ENCODE results near the gene SEC14L1.

DNA sequence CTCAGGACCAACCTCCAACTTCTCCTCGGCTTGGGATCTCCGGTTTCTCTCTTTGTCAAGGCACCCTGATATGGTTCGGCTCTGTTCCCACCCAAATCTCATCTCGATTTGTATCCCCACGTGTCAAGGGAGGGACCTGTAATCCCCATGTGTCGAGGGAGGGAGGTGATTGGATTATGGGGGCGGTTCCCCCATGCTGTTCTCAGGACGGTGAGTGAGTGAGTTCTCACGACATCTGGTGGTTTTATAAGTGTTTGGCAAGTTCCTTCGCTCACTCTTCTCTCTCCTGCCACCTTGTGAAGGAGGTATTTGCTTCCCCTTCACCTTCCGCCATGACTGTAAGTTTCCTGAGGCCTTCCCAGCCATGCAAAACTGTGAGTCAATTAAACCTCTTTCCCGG, 117.9 kb downstream of the SEC14L1 start:
- TF ChIP-seq, protein P1, sequence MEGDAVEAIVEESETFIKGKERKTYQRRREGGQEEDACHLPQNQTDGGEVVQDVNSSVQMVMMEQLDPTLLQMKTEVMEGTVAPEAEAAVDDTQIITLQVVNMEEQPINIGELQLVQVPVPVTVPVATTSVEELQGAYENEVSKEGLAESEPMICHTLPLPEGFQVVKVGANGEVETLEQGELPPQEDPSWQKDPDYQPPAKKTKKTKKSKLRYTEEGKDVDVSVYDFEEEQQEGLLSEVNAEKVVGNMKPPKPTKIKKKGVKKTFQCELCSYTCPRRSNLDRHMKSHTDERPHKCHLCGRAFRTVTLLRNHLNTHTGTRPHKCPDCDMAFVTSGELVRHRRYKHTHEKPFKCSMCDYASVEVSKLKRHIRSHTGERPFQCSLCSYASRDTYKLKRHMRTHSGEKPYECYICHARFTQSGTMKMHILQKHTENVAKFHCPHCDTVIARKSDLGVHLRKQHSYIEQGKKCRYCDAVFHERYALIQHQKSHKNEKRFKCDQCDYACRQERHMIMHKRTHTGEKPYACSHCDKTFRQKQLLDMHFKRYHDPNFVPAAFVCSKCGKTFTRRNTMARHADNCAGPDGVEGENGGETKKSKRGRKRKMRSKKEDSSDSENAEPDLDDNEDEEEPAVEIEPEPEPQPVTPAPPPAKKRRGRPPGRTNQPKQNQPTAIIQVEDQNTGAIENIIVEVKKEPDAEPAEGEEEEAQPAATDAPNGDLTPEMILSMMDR (IDR thresholded peaks at IDR 0.05; ENCODE audit: control extremely low read depth in 1 of 3, insufficient read depth in 1 of 3, low read depth in 1 of 3, low read length in 3 of 3), result no peak
- TF ChIP-seq RBBP5 (IDR thresholded peaks at IDR 0.05; ENCODE audit: borderline replicate concordance, low read depth, low read length), result no peak
- no peak for TF ChIP-seq JUN (IDR thresholded peaks at IDR 0.05; ENCODE audit: low read depth, low read length)
- no peak for TF ChIP-seq CHD1 (IDR thresholded peaks at IDR 0.05; ENCODE audit: low read depth, low read length)
- TF ChIP-seq ZNF274 (IDR thresholded peaks at IDR 0.05; ENCODE audit: borderline replicate concordance, extremely low read depth, low read length), result no peak
- TF ChIP-seq EP300 (IDR thresholded peaks at IDR 0.05; ENCODE audit: borderline replicate concordance in 1 of 2, low read depth in 2 of 2, low read length in 2 of 2), result no peak
- TF ChIP-seq SIN3A (conservative IDR thresholded peaks at IDR 0.05 in 1 of 2, IDR thresholded peaks at IDR 0.05 in 1 of 2; ENCODE audit: low read depth in 1 of 2, low read length in 2 of 2), result no peak
- no peak for TF ChIP-seq POLR2AphosphoS5 (IDR thresholded peaks at IDR 0.05; ENCODE audit: low read depth, low read length)
- no peak for TF ChIP-seq EZH2 (IDR thresholded peaks at IDR 0.05; ENCODE audit: low read depth, low read length, severe bottlenecking)
- TF ChIP-seq SP1 (IDR thresholded peaks at IDR 0.05; ENCODE audit: low read depth, low read length), result no peak
- no peak for TF ChIP-seq JUND (IDR thresholded peaks at IDR 0.05; ENCODE audit: low read length)
- no peak for TF ChIP-seq TAF1 (IDR thresholded peaks at IDR 0.05; ENCODE audit: low read depth, low read length)
- TF ChIP-seq, protein P2, sequence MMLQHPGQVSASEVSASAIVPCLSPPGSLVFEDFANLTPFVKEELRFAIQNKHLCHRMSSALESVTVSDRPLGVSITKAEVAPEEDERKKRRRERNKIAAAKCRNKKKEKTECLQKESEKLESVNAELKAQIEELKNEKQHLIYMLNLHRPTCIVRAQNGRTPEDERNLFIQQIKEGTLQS (IDR thresholded peaks at IDR 0.05; ENCODE audit: insufficient read depth, low read depth, low read length), result no peak
